Testis (tissue), 2 donors: ENCODE data around the gene ACTA1.

Experiments
- POLR2A ChIP-seq: fragments of 450-650 bp; IDR thresholded peaks from one replicate; pipeline ENCODE4 v1.6.1; 2017; ENCODE audit warnings: antibody characterized with exemption, mild to moderate bottlenecking, moderate library complexity
- TF ChIP-seq, protein P1 (sequence below), 3 experiments: fragments of 450-650 bp in 2 of 3; fragments of 200-600 bp in 1 of 3; sonication (generic) in 1 of 3; IDR thresholded peaks; one replicate each; pipeline ENCODE4 v1.5.1; 2016 to 2019; ENCODE audit warnings: antibody characterized with exemption in 3 of 3, mild to moderate bottlenecking in 2 of 3, moderate library complexity in 1 of 3

DNA sequence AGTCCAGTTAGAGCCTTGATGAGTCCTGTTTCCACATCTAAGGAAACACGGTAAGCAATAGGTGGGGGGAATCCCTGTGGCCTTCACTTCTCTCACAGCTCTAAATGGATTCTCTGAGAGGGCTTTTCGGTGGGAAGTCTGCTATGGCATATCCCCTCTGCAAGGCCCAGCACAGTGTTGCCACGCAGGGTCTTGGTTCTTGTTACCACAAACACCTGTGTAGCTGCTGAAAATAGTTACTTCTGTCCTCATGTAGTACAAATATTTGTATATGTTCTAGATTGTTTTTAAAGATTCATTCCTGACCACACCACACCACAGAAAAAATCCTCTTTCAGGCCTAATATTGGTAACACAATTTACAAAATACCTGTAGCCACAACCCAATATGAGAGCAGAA lies 5.6 kb downstream of the ACTA1 start:
- TF ChIP-seq, protein P1, sequence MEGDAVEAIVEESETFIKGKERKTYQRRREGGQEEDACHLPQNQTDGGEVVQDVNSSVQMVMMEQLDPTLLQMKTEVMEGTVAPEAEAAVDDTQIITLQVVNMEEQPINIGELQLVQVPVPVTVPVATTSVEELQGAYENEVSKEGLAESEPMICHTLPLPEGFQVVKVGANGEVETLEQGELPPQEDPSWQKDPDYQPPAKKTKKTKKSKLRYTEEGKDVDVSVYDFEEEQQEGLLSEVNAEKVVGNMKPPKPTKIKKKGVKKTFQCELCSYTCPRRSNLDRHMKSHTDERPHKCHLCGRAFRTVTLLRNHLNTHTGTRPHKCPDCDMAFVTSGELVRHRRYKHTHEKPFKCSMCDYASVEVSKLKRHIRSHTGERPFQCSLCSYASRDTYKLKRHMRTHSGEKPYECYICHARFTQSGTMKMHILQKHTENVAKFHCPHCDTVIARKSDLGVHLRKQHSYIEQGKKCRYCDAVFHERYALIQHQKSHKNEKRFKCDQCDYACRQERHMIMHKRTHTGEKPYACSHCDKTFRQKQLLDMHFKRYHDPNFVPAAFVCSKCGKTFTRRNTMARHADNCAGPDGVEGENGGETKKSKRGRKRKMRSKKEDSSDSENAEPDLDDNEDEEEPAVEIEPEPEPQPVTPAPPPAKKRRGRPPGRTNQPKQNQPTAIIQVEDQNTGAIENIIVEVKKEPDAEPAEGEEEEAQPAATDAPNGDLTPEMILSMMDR (IDR thresholded peaks at IDR 0.05) = no peak
- no peak for TF ChIP-seq POLR2A
